Measurements from ENCODE around the gene KCNJ8. TPM values are rescaled to one million over a fixed set of nuclear protein-coding genes. Genes with fewer than 3 reads are reported as not detected.
"Not testable (repeated sequence)": the region's sequence is repeated elsewhere in the genome, so short reads cannot be mapped to it uniquely, and the experiment has no call there.

The KCNJ8 gene
- total RNA-seq, 4 donors from 2014 or later, result 11.6 to 24.1 (median 17.7) TPM

DNA sequence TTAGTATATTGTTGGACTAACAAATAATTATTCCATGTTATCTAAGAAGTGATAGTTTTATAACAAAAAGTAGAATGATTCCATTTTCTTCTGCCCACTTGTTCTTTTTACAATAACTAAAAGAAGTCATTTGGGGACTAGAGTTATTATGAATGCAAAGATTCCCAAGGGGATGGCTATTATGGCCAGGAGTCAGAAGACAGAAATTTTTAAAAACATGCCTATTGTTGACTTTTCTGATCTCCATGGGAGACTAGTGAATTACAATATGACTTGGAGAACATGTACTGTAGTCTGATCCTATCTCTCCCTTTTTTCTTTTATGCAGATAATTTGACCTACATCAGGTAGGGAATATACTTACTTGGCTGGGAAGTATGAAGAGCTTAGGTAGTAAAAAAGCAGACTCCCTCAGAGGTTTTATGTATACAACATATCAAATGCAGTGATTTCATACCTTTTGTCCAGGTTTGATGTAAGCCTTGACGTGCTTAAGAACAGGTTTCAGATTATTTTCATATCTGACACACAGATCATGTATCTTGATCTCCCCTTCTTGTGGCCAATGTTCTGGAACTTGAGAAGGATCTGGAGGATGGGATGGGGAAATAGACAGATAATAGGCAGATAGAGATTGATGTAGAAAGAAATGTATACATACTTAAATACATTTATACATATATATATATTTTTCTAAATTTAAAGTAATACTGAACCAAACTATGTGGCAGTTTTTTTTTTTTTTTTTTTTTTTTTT lies 41.0 kb upstream of the KCNJ8 start:
- H3K4me1 ChIP-seq, result no peaks in the 10 kb centered on the region
- TF ChIP-seq, protein P1, sequence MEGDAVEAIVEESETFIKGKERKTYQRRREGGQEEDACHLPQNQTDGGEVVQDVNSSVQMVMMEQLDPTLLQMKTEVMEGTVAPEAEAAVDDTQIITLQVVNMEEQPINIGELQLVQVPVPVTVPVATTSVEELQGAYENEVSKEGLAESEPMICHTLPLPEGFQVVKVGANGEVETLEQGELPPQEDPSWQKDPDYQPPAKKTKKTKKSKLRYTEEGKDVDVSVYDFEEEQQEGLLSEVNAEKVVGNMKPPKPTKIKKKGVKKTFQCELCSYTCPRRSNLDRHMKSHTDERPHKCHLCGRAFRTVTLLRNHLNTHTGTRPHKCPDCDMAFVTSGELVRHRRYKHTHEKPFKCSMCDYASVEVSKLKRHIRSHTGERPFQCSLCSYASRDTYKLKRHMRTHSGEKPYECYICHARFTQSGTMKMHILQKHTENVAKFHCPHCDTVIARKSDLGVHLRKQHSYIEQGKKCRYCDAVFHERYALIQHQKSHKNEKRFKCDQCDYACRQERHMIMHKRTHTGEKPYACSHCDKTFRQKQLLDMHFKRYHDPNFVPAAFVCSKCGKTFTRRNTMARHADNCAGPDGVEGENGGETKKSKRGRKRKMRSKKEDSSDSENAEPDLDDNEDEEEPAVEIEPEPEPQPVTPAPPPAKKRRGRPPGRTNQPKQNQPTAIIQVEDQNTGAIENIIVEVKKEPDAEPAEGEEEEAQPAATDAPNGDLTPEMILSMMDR (IDR thresholded peaks at IDR 0.05), result no peak
- no peak for TF ChIP-seq POLR2A (IDR thresholded peaks at IDR 0.05)
- H3K9me3 ChIP-seq, result no peaks in the 10 kb centered on the region
- H3K36me3 ChIP-seq, result no peaks in the 10 kb centered on the region
- no peak for DNase-seq
- intact Hi-C loops (cut with DNase I), result no loop called here
- H3K27ac ChIP-seq, result no peak overlapping the region
- 81 to 88% methylated on average over 1 of the region's 1 CpG for WGBS, 2 donors
- H3K4me3 ChIP-seq (replicated peaks in 1 of 3), result no peak overlapping the region
- H3K27me3 ChIP-seq, result no peaks in the 10 kb centered on the region

GRCh38 chr12:21814814-21815213 lies 40.3 kb upstream of the KCNJ8 start:
- Histone ChIP-seq H3K27me3 (no peaks in the 10 kb centered on the region), H3K4me3 (replicated peaks in 1 of 3) (no peak overlapping the region), H3K27ac (no peak overlapping the region), H3K9me3 (no peaks in the 10 kb centered on the region), H3K36me3 (no peaks in the 10 kb centered on the region), H3K4me1 (no peaks in the 10 kb centered on the region)
- WGBS, 2 donors, result 84 to 91% methylated on average over 3 of the region's 3 CpGs
- no peak for DNase-seq
- intact Hi-C loops (cut with DNase I), result no loop called here
- TF ChIP-seq, protein P1 (IDR thresholded peaks at IDR 0.05), result no peak
- TF ChIP-seq POLR2A (IDR thresholded peaks at IDR 0.05), result no peak

DNA sequence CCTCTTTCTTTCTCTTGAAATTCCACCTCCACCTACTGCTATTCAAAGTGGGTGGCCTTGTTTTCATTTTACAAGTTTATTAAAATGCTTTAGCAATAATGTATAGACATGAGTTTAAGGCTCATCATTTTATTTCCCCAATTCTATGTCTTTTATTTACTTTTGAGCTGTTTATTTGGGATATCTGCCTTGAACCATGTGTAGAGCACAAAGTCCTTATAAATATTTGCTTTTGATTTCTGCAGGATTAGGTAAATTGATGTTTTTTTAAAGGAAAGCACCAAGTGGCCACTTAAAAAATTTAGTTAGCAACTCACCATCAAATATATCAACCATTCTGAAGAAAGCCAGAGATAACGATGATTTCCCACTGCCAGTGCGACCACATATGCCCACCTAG lies 39.8 kb upstream of the KCNJ8 start:
- Histone ChIP-seq H3K27me3 (no peaks in the 10 kb centered on the region), H3K9me3 (no peaks in the 10 kb centered on the region), H3K27ac (no peak overlapping the region), H3K4me3 (replicated peaks in 1 of 3) (no peak overlapping the region), H3K4me1 (no peaks in the 10 kb centered on the region), H3K36me3 (no peaks in the 10 kb centered on the region)
- WGBS, 2 donors, result 80 to 86% methylated on average over 2 of the region's 2 CpGs
- no peak for TF ChIP-seq POLR2A (IDR thresholded peaks at IDR 0.05)
- TF ChIP-seq, protein P1 (IDR thresholded peaks at IDR 0.05), result no peak
- intact Hi-C loops (cut with DNase I), result no loop called here
- DNase-seq, result no peak

- Histone ChIP-seq H3K4me3 (replicated peaks in 1 of 3) (no peak overlapping the region), H3K9me3 (no peaks in the 10 kb centered on the region), H3K27me3 (no peaks in the 10 kb centered on the region), H3K4me1 (no peaks in the 10 kb centered on the region), H3K36me3 (no peaks in the 10 kb centered on the region), H3K27ac (no peak overlapping the region)
- TF ChIP-seq, protein P1 (IDR thresholded peaks at IDR 0.05), result no peak
- TF ChIP-seq POLR2A (IDR thresholded peaks at IDR 0.05), result no peak
- intact Hi-C loops (cut with DNase I), result no loop called here
- no peak for DNase-seq
- 90 to 92% methylated on average over 3 of the region's 3 CpGs for WGBS, 2 donors
Measured at GRCh38 chr12:21813751-21814150, 39.2 kb upstream of the KCNJ8 start.

DNA sequence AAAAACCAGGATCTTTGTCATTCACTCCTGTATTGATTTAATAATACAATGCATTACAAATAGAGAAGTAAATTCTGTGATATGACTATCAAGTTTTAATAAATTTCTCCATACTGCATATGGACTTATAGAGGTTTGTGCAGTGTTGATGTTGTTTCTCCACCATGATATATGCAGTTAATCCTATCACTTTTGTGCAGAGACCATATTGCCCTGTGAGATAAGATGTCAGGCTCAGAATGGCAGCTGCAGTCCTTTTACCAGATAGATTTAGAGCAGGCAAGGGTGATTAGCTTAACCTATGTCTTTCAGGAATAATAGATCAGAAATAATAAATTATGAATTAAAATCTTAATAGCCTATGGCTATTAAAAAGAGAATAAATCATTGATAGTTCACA lies 38.6 kb upstream of the KCNJ8 start:
- no peaks in the 10 kb centered on the region for H3K27me3 ChIP-seq
- no peak overlapping the region for H3K4me3 ChIP-seq (replicated peaks in 1 of 3)
- DNase-seq, result no peak
- H3K4me1 ChIP-seq, result no peaks in the 10 kb centered on the region
- no peaks in the 10 kb centered on the region for H3K9me3 ChIP-seq
- no peak overlapping the region for H3K27ac ChIP-seq
- intact Hi-C loops (cut with DNase I), result no loop called here
- no peaks in the 10 kb centered on the region for H3K36me3 ChIP-seq
- no peak for TF ChIP-seq POLR2A (IDR thresholded peaks at IDR 0.05)
- TF ChIP-seq, protein P1 (IDR thresholded peaks at IDR 0.05), result no peak

GRCh38 chr12:21812340-21812739 lies 37.8 kb upstream of the KCNJ8 start:
- H3K27ac ChIP-seq; H3K4me1 ChIP-seq; H3K4me3 ChIP-seq (replicated peaks in 1 of 3); DNase-seq; H3K27me3 ChIP-seq; H3K9me3 ChIP-seq; intact Hi-C loops (cut with DNase I); H3K36me3 ChIP-seq: not testable (repeated sequence)
- 86 to 90% methylated on average over 2 of the region's 2 CpGs for WGBS, 2 donors

Data from thyroid gland (tissue), 4 donors.